OCI-LY1 (cell line): ENCODE data around the gene PNPLA8.
"Not testable (repeated sequence)": the region's sequence is repeated elsewhere in the genome, so short reads cannot be mapped to it uniquely, and the experiment has no call there.

Experiments
- H2AFZ ChIP-seq: fragments of 200-600 bp; sonication (generic), shearing (Covaris generic); 2 replicates; pipeline ENCODE4 v1.6.0; 2014; ENCODE audit warnings: antibody characterized with exemption, mild to moderate bottlenecking, low read length
- H3F3A ChIP-seq: fragments of 200-600 bp; sonication (generic), shearing (Covaris generic); 2 replicates; pipeline ENCODE4 v1.6.0; 2014; ENCODE audit warnings: mild to moderate bottlenecking, antibody characterized with exemption, low read length, moderate library complexity; ENCODE audit not compliant: insufficient read depth
- H3K27ac ChIP-seq: fragments of 200-600 bp; sonication (generic); 2 replicates; pipeline ENCODE4 v1.5.1; 2014; ENCODE audit warnings: low read length, mixed run types, mild to moderate bottlenecking, low read depth; ENCODE audit not compliant: poor library complexity, severe bottlenecking
- H3K27me3 ChIP-seq: fragments of 200-600 bp; sonication (generic); 2 replicates; pipeline ENCODE4 v1.6.0; 2014; ENCODE audit warnings: antibody characterized with exemption, mild to moderate bottlenecking, low read length, moderate library complexity; ENCODE audit not compliant: insufficient read depth
- H3K36me3 ChIP-seq: fragments of 200-600 bp; sonication (generic); 2 replicates; pipeline ENCODE4 v1.6.1; 2014; ENCODE audit warnings: mild to moderate bottlenecking, antibody characterized with exemption, low read length, moderate library complexity, mixed read lengths; ENCODE audit not compliant: insufficient read depth
- H3K4me1 ChIP-seq: fragments of 200-600 bp; sonication (generic); 2 replicates; pipeline ENCODE4 v1.5.1; 2014; ENCODE audit warnings: mild to moderate bottlenecking, low read length, moderate library complexity; ENCODE audit not compliant: insufficient read depth, severe bottlenecking
- H3K4me2 ChIP-seq: fragments of 200-600 bp; sonication (generic), shearing (Covaris generic); 2 replicates; pipeline ENCODE4 v1.6.1; 2014; ENCODE audit warnings: low read length
- H3K4me3 ChIP-seq: fragments of 200-600 bp; sonication (generic); 2 replicates; pipeline ENCODE4 v1.5.1; 2014; ENCODE audit warnings: low read length, low read depth, mild to moderate bottlenecking, mixed read lengths; ENCODE audit not compliant: poor library complexity, severe bottlenecking
- H3K79me2 ChIP-seq: fragments of 200-600 bp; shearing (Covaris generic); 2 replicates; pipeline ENCODE4 v1.6.1; 2016; ENCODE audit warnings: mixed run types, low read length, mixed read lengths; ENCODE audit not compliant: insufficient read depth
- H3K9ac ChIP-seq: fragments of 200-600 bp; sonication (generic), shearing (Covaris generic); 2 replicates; pipeline ENCODE4 v1.6.1; 2014; ENCODE audit warnings: mild to moderate bottlenecking, low read length, mixed read lengths
- H3K9me2 ChIP-seq: fragments of 200-600 bp; sonication (generic), shearing (Covaris generic); 2 replicates; pipeline ENCODE4 v1.6.1; 2014; ENCODE audit warnings: low read depth, mild to moderate bottlenecking, low read length, mixed read lengths
- H3K9me3 ChIP-seq: fragments of 200-600 bp; shearing (Covaris generic); 2 replicates; pipeline ENCODE4 v1.6.1; 2014; ENCODE audit warnings: low read length, mixed read lengths
- H4K20me1 ChIP-seq: fragments of 200-600 bp; sonication (generic), shearing (Covaris generic); 2 replicates; pipeline ENCODE4 v1.6.0; 2016; ENCODE audit warnings: mild to moderate bottlenecking, low read length; ENCODE audit not compliant: insufficient read depth
- CTCF ChIP-seq: fragments of 200-600 bp; sonication (generic), shearing (Covaris generic); IDR thresholded peaks from 2 replicates; pipeline ENCODE4 v1.5.1; 2017; ENCODE audit warnings: mild to moderate bottlenecking, antibody characterized with exemption, low read length, moderate library complexity, mixed read lengths
- EZH2 ChIP-seq: fragments of 200-600 bp; sonication (generic), shearing (Covaris generic); IDR thresholded peaks from 2 replicates; pipeline ENCODE4 v1.8.0; 2017; ENCODE audit warnings: borderline replicate concordance, mixed run types, mild to moderate bottlenecking, antibody characterized with exemption, low read length, moderate library complexity, mixed read lengths

PNPLA8 gene

GRCh38 chr7:108557617-108558016 is 31.7 kb upstream of the PNPLA8 start:
- no peaks in the 10 kb centered on the region; the same call in 1 of the 2 replicates for H3K79me2 ChIP-seq
- H3K27ac ChIP-seq = no peak overlapping the region

GRCh38 chr7:108557191-108557590 is 31.3 kb upstream of the PNPLA8 start:
- Histone ChIP-seq H3K4me1 (peaks cover 8% of the 10 kb centered on the region), H4K20me1 (no peaks in the 10 kb centered on the region), H2AFZ (no peak overlapping the region)

More at GRCh38 chr7:108557617-108558016, 31.7 kb upstream of the PNPLA8 start:
- no peaks in the 10 kb centered on the region for H3K9me2 ChIP-seq
- peaks cover 16% of the 10 kb centered on the region for H3K9me3 ChIP-seq
- H3K4me3 ChIP-seq = no peak overlapping the region
- peaks cover 3% of the 10 kb centered on the region; the same call in 1 of the 2 replicates for H3F3A ChIP-seq
- H3K4me1 ChIP-seq = peaks cover 3% of the 10 kb centered on the region
- H3K9ac ChIP-seq = no peak overlapping the region
- H3K36me3 ChIP-seq = peaks cover 12% of the 10 kb centered on the region
- TF ChIP-seq CTCF (no peak), EZH2 (no peak)
- H4K20me1 ChIP-seq = no peaks in the 10 kb centered on the region
- no peak overlapping the region for H3K4me2 ChIP-seq
- H2AFZ ChIP-seq = no peak overlapping the region
- no peaks in the 10 kb centered on the region for H3K27me3 ChIP-seq

DNA sequence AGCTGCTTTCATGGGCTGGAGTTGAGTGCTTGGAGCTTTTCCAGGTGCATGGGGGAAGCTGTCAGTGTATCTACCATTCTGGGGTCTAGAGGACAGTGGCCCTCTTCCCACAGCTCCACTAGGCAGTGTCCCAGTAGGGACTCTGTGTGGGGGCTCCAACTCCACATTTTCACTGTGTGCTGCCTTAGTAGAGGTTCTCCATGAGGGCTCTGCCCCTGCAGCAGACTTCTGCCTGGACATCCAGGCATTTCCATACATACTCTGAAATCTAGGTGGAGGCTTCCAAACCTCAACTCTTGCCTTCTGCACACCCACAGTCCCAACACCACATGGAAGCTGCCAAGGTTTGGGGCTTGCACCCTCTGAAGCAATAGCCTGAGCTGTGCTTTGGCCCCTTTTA is 30.7 kb upstream of the PNPLA8 start:
- H3K4me3 ChIP-seq, H2AFZ ChIP-seq, H3F3A ChIP-seq, H3K79me2 ChIP-seq, H3K27ac ChIP-seq, H3K9ac ChIP-seq, H3K36me3 ChIP-seq, H3K4me2 ChIP-seq, H4K20me1 ChIP-seq, H3K27me3 ChIP-seq, H3K9me2 ChIP-seq: not testable (repeated sequence)
- peaks cover 13% of the 10 kb centered on the region for H3K4me1 ChIP-seq
- H3K9me3 ChIP-seq = peaks cover 16% of the 10 kb centered on the region

More at GRCh38 chr7:108557191-108557590, 31.3 kb upstream of the PNPLA8 start:
- no peaks in the 10 kb centered on the region for H3K27me3 ChIP-seq
- H3K4me2 ChIP-seq = no peak overlapping the region
- peaks cover 8% of the 10 kb centered on the region for H3K36me3 ChIP-seq
- TF ChIP-seq EZH2 = no peak
- TF ChIP-seq CTCF = no peak
- H3K27ac ChIP-seq = no peak overlapping the region
- H3K9me3 ChIP-seq = peaks cover 16% of the 10 kb centered on the region
- H3K4me3 ChIP-seq = no peak overlapping the region
- no peaks in the 10 kb centered on the region; the same call in 1 of the 2 replicates for H3K79me2 ChIP-seq
- peaks cover 3% of the 10 kb centered on the region; the same call in 1 of the 2 replicates for H3F3A ChIP-seq
- no peaks in the 10 kb centered on the region for H3K9me2 ChIP-seq
- no peak overlapping the region for H3K9ac ChIP-seq

DNA sequence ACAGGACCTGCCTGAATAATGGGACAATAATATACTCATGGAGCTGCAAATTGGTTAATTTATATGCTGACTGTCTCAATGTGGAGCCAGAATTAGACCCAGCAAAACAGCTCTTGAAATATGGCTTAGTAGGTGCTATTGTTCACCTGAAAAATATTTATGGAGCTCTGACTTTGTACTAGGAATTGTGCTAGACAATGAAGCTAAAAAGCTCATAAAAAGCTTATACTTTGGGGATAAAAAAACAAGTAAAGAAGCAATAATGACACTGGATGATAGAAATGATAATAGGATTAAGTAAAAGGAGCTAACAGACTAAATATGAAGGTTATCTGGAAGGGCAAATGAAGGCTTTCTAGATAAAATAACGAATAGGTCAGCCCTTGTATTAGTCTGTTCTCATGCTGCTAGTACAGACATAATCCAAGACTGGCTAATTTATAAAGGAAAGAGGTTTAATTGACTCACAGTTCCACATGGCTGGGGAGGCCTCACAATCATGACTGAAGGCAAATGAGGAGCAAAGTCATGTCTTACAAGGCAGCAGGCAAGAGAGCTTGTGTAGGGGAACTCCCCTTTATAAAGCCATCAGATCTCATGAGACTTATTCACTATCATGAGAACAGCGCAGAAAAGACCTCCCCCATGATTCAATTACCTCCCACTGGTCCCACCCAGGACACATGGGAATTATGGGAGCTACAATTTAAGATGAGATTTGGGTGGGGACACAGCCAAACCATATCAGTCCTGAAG is 22.4 kb upstream of the PNPLA8 start:
- not testable (repeated sequence) for H3K9me3 ChIP-seq, H3K27ac ChIP-seq, H4K20me1 ChIP-seq, H3K36me3 ChIP-seq, H3K4me3 ChIP-seq, H3F3A ChIP-seq, H2AFZ ChIP-seq, H3K9ac ChIP-seq, H3K4me2 ChIP-seq, H3K79me2 ChIP-seq, H3K27me3 ChIP-seq, H3K9me2 ChIP-seq
- peaks cover 19% of the 10 kb centered on the region for H3K4me1 ChIP-seq
